GM19395 (cell line): ENCODE data around the gene CAMK1D.
"Not testable (repeated sequence)": the region's sequence is repeated elsewhere in the genome, so short reads cannot be mapped to it uniquely, and the experiment has no call there.

Source experiments
- ATAC-seq: cut with Tn5 transposase; IDR thresholded peaks from one replicate; pipeline ENCODE4 v1.9.1; 2021; ENCODE audit warnings: mild to moderate bottlenecking, moderate library complexity; ENCODE audit not compliant: unreplicated experiment

CAMK1D gene

GRCh38 chr10:12834116-12834665, 484.8 kb downstream of the CAMK1D start:
- ATAC-seq: no peak

- no peak for ATAC-seq
Observed at GRCh38 chr10:12834721-12835120, 485.4 kb downstream of the CAMK1D start.

DNA sequence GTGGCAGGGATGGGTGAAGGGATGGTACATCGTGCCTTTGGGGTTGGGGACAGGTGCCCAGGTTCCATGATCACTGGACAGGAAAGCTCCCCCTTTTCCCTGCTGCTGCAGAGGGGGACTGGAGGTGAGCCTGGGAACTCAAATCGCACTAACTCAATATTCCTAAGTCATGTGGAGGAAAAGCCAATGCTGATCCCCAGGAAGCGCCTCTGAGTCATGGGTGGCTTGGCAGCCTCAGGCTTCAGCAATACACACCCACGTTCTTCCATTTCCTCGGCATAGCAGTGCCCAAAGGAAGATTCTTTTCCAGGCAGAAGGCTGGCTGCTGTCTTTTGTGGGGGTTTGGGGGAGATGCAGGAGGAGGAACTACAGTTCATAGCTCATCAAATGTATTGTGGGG, 486.4 kb downstream of the CAMK1D start:
- no peak for ATAC-seq

DNA sequence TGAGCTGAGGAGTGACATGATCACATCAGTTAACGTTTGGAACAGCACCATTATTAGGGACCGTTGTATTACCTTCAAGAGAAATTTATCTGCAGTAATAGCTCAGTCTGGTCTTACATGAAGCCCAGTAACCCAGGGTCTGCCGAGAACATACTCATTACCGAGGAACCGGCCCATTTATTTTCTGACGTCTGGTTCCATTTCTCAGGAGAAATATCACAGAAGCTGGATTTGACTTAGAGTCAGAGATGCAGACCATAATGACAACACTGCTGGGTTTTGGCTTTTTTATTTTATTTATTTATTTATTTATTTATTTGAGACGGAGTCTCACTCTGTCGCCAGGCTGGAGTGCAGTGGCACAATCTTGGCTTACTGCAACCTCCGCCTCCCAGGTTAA, 489.0 kb downstream of the CAMK1D start:
- no peak for ATAC-seq

DNA sequence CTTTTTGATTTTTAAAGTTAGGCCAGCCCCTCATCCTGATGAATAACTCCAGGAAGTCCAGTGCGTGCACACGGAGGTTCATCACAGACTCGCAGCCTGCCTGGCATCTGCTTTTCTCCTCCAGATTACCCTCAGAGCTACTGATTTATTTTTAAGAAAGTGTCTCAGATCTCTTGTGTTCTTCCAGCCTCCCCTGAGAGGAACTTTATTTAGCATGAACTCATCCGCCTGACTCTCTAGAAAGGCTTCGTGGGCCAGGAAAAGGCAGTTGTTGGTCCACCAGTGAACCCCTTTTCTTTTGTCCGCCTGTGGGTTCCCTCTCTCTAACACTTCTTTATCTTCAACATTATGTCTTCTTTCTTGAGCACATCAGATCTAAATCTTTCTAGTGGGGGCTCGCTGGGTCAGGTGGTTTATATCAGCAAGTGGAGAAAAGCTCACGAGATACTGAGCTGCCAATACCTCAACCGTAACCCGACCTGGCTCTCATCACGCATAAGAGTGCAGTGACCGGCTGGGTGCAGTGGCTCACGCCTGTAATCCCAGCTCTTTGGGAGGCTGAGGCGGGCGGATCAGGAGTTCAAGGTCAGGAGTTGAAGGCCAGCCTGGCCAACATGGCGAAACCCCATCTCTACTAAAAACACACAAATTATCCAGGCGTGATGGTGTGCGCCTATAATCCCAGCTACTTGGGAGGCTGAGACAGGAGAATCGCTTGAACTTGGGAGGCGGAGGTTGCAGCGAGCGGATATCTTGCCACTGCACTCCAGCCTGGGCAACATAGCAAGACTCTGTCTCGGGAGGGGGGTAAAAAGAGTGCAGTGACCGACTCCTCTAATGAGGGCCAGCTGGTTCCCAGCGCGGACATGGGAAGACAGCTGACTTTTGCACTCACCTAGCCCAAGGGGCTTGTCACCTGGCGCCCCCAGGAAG, 489.9 kb downstream of the CAMK1D start:
- no peak for ATAC-seq

DNA sequence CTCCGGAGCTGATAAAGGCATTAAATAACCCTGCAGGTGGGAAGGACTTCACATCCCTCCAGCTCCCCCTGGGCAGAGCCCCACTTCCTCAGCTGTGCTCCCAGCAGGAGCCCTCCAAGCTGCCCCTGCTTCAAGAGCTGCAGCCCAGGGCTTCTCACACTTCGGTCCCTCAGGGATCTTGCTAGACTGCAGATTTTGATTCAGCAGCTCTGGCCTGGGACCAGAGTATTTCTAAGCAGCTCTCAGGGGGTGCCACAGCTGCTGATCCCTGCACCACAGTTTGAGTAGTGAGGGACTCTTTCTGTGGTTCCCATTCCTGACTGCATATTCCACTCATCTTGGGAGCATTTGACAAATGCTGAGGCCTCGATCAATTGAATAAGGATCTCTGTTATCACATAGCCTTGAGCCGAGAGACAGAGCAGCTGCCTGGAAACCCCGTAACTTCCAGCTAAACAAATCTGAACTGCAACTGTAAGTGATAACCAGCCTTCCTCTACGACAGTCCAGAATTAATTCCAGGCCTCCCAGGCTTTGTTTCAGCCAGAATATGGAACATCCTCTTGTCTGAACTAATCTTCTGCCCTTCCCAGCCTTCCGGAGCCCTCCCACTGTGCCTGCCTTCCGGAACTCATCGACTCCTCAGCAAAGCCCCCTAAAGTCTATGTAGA, 490.7 kb downstream of the CAMK1D start:
- no peak for ATAC-seq

- no peak for ATAC-seq
Observed at GRCh38 chr10:12841426-12841825, 492.1 kb downstream of the CAMK1D start.

DNA sequence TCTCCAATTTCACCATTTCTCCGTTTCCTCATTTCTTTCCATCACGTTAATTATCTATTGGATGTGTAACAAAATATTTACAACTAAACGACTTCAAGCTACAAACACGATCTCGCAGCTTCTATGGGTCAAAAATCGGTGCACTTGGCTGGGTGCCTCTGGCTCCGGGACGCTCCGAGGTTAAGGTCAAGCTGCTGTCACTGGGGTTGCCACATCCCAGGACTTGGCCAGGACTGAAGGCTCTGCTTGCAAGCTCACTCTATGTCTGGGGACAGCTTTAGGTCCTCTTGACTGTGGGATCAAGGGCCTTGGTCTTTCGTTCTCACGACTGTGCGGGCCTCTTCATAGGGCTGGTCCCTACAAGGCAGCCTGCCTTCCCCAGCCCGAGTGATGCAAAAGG, 492.5 kb downstream of the CAMK1D start:
- ATAC-seq: no peak

GRCh38 chr10:12842310-12842709, 493.0 kb downstream of the CAMK1D start:
- no peak for ATAC-seq

GRCh38 chr10:12843296-12843945, 494.1 kb downstream of the CAMK1D start:
- ATAC-seq: no peak

- ATAC-seq: no peak
Observed at GRCh38 chr10:12844811-12845483, 495.6 kb downstream of the CAMK1D start.

- no peak for ATAC-seq
Observed at GRCh38 chr10:12846718-12847117, 497.4 kb downstream of the CAMK1D start.

- ATAC-seq: no peak
Observed at GRCh38 chr10:12847361-12847975, 498.1 kb downstream of the CAMK1D start.

DNA sequence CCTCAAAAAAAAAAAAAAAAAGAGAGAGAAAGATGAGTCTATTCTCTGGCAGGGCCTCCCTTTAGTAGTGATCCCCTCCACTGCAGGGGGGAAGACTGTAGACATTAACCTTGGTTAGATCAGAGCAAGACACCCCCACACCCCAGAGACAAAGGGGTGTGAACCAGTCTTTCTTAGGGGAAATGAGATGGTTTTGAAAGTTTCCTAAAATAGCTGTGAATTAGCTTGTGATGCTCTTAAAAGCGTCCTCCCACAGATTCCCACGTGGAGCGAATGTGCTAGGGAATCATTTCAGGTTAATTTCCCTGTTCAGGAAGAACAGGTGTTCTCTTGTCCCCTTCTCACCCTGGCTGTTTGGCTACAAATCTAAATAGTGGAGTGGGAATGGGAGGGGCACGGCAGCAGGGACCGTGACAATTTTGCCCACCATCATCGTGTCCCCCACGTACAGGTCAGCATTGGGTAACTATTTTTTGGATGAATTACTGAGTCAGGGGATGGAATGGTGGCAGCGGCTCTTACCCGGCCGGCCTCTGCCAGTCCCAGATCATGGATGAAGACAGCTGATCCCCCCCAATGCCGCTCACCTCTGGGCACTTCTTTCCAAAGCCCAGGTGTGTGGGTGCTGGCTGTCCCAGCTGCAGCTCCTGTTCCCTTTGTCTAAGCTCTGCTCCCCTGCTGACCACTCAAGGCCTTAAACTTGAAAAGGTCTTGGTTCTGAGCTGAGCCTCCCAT, 499.3 kb downstream of the CAMK1D start:
- no peak for ATAC-seq

DNA sequence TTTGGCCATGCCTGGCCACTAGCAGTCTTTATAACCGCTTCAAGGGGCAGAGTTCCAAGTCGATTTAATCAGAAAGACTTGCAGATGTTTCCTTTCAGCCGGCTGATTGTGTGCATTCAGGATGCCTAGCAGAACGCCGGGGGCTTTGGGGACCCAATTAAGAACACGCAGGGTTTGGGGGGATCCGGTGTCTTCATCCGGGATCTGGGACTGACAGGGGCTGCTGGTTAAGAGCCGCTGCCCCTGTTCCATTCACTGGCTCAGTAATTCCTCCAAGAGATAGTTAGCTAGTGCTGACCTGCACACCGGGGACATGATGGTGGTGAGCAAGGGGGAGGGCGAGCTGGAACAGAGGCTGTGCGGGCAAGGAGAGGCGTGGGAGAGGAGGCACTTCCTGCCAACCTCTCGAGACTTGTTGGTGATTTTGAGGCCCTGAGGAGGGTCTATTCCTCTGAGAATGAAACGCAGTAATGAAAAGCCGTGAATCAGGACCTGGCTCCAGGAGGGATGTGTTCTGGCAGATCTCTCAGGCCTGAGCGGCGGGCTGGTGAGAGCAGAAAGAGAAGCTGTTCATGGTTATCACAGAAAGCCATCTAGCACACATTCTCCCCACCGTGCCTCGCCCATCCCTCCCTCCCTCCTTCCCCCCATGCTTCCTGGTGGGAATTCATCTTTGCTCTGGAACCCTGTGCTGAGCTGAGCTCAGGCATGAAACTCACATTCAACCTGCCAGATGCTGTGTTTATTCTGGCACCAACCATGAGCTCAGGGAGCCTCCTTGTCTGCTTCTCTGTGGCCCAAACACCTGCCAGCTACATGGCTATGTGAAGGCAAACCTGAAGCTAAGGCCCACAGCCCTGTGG, 500.2 kb downstream of the CAMK1D start:
- no peak for ATAC-seq

- ATAC-seq: no peak
Observed at GRCh38 chr10:12852687-12853086, 503.3 kb downstream of the CAMK1D start.

GRCh38 chr10:12854988-12855387, 505.6 kb downstream of the CAMK1D start:
- ATAC-seq: no peak

DNA sequence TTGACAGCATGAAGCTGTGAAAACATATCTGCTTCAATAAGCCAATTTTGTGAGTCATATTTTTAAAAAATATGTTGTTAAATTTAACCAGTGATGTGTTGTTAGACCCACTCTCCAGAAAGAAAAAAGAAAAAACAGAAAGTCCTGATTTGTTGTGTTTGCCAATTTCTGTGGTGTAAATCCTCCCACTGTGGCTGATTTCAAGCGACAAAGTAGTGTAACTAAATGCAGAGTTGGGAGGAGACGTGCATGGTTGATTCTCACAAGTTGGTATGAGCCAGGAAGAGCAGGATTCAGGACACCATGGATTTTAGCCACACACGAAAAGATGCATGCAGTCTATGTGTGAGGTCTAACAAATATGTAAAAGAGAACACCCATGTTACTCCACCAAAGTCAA, 513.1 kb downstream of the CAMK1D start:
- no peak for ATAC-seq

DNA sequence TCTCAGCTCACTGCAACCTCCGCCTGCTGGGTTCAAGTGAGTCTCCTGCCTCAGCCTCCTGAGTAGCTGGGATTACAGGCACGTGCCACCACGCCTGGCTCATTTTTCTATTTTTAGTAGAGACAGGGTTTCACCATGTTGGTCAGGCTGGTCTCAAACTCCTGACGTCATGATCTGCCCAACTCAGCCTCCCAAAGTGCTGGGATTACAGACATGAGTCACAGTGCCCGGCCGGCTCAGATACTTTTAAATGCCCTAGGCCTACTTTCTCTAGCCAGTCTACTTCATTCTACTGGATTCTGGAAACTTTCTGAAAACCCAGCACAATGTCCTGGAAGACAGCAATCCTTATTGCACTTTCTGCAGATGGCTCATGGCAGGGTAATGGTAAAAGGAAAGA, 516.2 kb downstream of the CAMK1D start:
- not testable (repeated sequence) for ATAC-seq
